ENCODE results near the gene AAMP. TPM values are rescaled to one million over a fixed set of nuclear protein-coding genes. Genes with fewer than 3 reads are reported as not detected.

The AAMP gene
- polyA plus RNA-seq, 1 donor from 2014 or later, result 249 TPM

- Histone ChIP-seq H3K27me3 (ENCODE audit: insufficient read depth, low read depth, low read length) (peaks cover 4% of the 10 kb centered on the region), H3K9ac (ENCODE audit: low read length) (no peak overlapping the region), H3K4me2 (ENCODE audit: low read length) (no peak overlapping the region), H2AFZ (ENCODE audit: low read depth, low read length) (no peak overlapping the region), H4K20me1 (ENCODE audit: insufficient read depth) (no peaks in the 10 kb centered on the region), H3K79me2 (replicated peaks; ENCODE audit: insufficient read depth, low read length) (no peaks in the 10 kb centered on the region), H3K4me3 (ENCODE audit: low read length) (no peak overlapping the region), H3K36me3 (ENCODE audit: insufficient read depth, low read length) (no peaks in the 10 kb centered on the region), H3F3A (ENCODE audit: insufficient read depth, low read length, poor library complexity, severe bottlenecking) (no peaks in the 10 kb centered on the region), H3K9me2 (ENCODE audit: insufficient read depth, low read length) (no peaks in the 10 kb centered on the region), H3K27ac (ENCODE audit: low read length) (no peak overlapping the region), H3K9me3 (ENCODE audit: low read length) (no peaks in the 10 kb centered on the region)
- TF ChIP-seq RAD21 (conservative IDR thresholded peaks at IDR 0.05), result no peak
- no peak for TF ChIP-seq TAF1 (IDR thresholded peaks at IDR 0.05; ENCODE audit: low read depth)
- TF ChIP-seq POLR2AphosphoS5 (IDR thresholded peaks at IDR 0.05), result no peak
- TF ChIP-seq, protein P1, sequence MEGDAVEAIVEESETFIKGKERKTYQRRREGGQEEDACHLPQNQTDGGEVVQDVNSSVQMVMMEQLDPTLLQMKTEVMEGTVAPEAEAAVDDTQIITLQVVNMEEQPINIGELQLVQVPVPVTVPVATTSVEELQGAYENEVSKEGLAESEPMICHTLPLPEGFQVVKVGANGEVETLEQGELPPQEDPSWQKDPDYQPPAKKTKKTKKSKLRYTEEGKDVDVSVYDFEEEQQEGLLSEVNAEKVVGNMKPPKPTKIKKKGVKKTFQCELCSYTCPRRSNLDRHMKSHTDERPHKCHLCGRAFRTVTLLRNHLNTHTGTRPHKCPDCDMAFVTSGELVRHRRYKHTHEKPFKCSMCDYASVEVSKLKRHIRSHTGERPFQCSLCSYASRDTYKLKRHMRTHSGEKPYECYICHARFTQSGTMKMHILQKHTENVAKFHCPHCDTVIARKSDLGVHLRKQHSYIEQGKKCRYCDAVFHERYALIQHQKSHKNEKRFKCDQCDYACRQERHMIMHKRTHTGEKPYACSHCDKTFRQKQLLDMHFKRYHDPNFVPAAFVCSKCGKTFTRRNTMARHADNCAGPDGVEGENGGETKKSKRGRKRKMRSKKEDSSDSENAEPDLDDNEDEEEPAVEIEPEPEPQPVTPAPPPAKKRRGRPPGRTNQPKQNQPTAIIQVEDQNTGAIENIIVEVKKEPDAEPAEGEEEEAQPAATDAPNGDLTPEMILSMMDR (IDR thresholded peaks at IDR 0.05; ENCODE audit: poor library complexity, severe bottlenecking), result no peak
- TF ChIP-seq MXI1 (conservative IDR thresholded peaks at IDR 0.05; ENCODE audit: poor library complexity, severe bottlenecking), result no peak
- TF ChIP-seq EZH2 (IDR thresholded peaks at IDR 0.05; ENCODE audit: borderline replicate concordance, insufficient read depth, low read length, poor library complexity, severe bottlenecking), result no peak
- no peak for TF ChIP-seq SMC3 (conservative IDR thresholded peaks at IDR 0.05; ENCODE audit: poor library complexity)
Measured at GRCh38 chr2:218293715-218294429, 23.9 kb upstream of the AAMP start.

GRCh38 chr2:218292048-218293014 lies 22.4 kb upstream of the AAMP start, which contains the start of gene TMBIM1:
Gene TMBIM1 (minus strand): TSS chr2:218292503. CDS start chr2:218282141, 10,362 bp downstream.
- Histone ChIP-seq H3K9ac (ENCODE audit: low read length) (no peak within 1 kb of the TSS), H3K9me2 (ENCODE audit: insufficient read depth, low read length) (no peaks in the 10 kb centered on the region), H3K4me2 (ENCODE audit: low read length) (no peak within 1 kb of the TSS), H3K27me3 (ENCODE audit: insufficient read depth, low read depth, low read length) (peaks cover 4% of the 10 kb centered on the region), H3K27ac (ENCODE audit: low read length) (no peak within 1 kb of the TSS), H3K79me2 (replicated peaks; ENCODE audit: insufficient read depth, low read length) (no peaks in the 10 kb centered on the region), H3K9me3 (ENCODE audit: low read length) (no peaks in the 10 kb centered on the region), H3F3A (ENCODE audit: insufficient read depth, low read length, poor library complexity, severe bottlenecking) (no peaks in the 10 kb centered on the region), H4K20me1 (ENCODE audit: insufficient read depth) (no peaks in the 10 kb centered on the region), H3K4me3 (ENCODE audit: low read length) (no peak within 1 kb of the TSS), H3K36me3 (ENCODE audit: insufficient read depth, low read length) (no peaks in the 10 kb centered on the region), H2AFZ (ENCODE audit: low read depth, low read length) (no peak within 1 kb of the TSS)
- TF ChIP-seq TAF1 (IDR thresholded peaks at IDR 0.05; ENCODE audit: low read depth), result no peak
- TF ChIP-seq, protein P1 (IDR thresholded peaks at IDR 0.05; ENCODE audit: poor library complexity, severe bottlenecking), result peak; percentile 46
